Keratinocyte (primary cell): ENCODE measurements around the gene GPATCH4. TPM values are rescaled to one million over a fixed set of nuclear protein-coding genes. Genes with fewer than 3 reads are reported as not detected.
A peak's percentile ranks its signal among the peaks of the same experiment; 100 is the strongest.

Experiments
- DNase-seq: peaks from one replicate; pipeline ENCODE4 v3.0.0-alpha.2; 2011; ENCODE audit warnings: low read depth, missing footprints, low spot score
- FAIRE-seq: peaks from 2 replicates; lab custom pipeline; 2011; peaks lifted over from hg19 to GRCh38; lab: Jason Lieb, UNC
- H2AFZ ChIP-seq: 2 replicates; pipeline ENCODE4 v1.6.0; 2012; ENCODE audit warnings: low read length, control low read depth, inconsistent platforms; ENCODE audit not compliant: control insufficient read depth
- H3K27ac ChIP-seq: 2 replicates; pipeline ENCODE4 v1.5.1; 2011; ENCODE audit warnings: low read length; ENCODE audit not compliant: control insufficient read depth, insufficient read depth
- H3K27me3 ChIP-seq: 3 replicates; pipeline ENCODE4 v1.6.0; 2011; ENCODE audit warnings: low read length; ENCODE audit not compliant: control insufficient read depth, insufficient read depth; ENCODE audit errors: extremely low read depth
- H3K36me3 ChIP-seq, 2 experiments: 2 replicates in 1 of 2; 3 replicates in 1 of 2; pipeline ENCODE4 v1.5.1; 2011; ENCODE audit warnings: low read length in 2 of 2, mild to moderate bottlenecking in 1 of 2; ENCODE audit not compliant: control insufficient read depth in 2 of 2, insufficient read depth in 2 of 2; ENCODE audit errors: extremely low read depth in 1 of 2
- H3K4me1 ChIP-seq: 3 replicates; pipeline ENCODE4 v1.5.1; 2011; ENCODE audit warnings: low read length; ENCODE audit not compliant: control insufficient read depth, insufficient read depth; ENCODE audit errors: extremely low read depth
- H3K4me2 ChIP-seq: 3 replicates; pipeline ENCODE4 v1.6.0; 2011; ENCODE audit warnings: low read depth, low read length; ENCODE audit not compliant: control insufficient read depth, insufficient read depth; ENCODE audit errors: extremely low read depth
- H3K4me3 ChIP-seq, 3 experiments: fragments of 200-600 bp in 1 of 3; sonication (generic) in 1 of 3; 2 replicates in 2 of 3; 3 replicates in 1 of 3; pipeline ENCODE4 v1.5.1; 2011 to 2016; ENCODE audit warnings: low read length in 3 of 3, mild to moderate bottlenecking in 3 of 3, control low read depth in 2 of 3, inconsistent platforms in 1 of 3, low read depth in 1 of 3, mixed read lengths in 1 of 3, mixed run types in 1 of 3, moderate library complexity in 1 of 3; ENCODE audit not compliant: control insufficient read depth in 2 of 3, insufficient read depth in 2 of 3; ENCODE audit errors: extremely low read depth in 1 of 3
- H3K79me2 ChIP-seq: 2 replicates; pipeline ENCODE4 v1.6.0; 2012; ENCODE audit warnings: low read length; ENCODE audit not compliant: control insufficient read depth, insufficient read depth
- H3K9ac ChIP-seq: 3 replicates; pipeline ENCODE4 v1.6.0; 2011; ENCODE audit warnings: low read length; ENCODE audit not compliant: control insufficient read depth, insufficient read depth; ENCODE audit errors: extremely low read depth
- H3K9me1 ChIP-seq: 3 replicates; pipeline ENCODE4 v1.6.0; 2011; ENCODE audit warnings: low read length; ENCODE audit not compliant: control insufficient read depth, insufficient read depth; ENCODE audit errors: extremely low read depth
- H3K9me3 ChIP-seq: 2 replicates; pipeline ENCODE4 v1.5.1; 2012; ENCODE audit warnings: low read depth, low read length; ENCODE audit not compliant: control insufficient read depth
- H4K20me1 ChIP-seq: 3 replicates; pipeline ENCODE4 v1.6.0; 2011; ENCODE audit warnings: low read length; ENCODE audit not compliant: control insufficient read depth, insufficient read depth; ENCODE audit errors: extremely low read depth
- CTCF ChIP-seq, 3 experiments: IDR thresholded peaks in 1 of 3; conservative IDR thresholded peaks in 1 of 3; optimal IDR thresholded peaks in 1 of 3; 2 replicates in 2 of 3; 3 replicates in 1 of 3; pipeline versions ENCODE3 to v1.5.1; 2011; ENCODE audit warnings: low read length in 3 of 3, mild to moderate bottlenecking in 3 of 3, moderate library complexity in 2 of 3, control low read depth in 1 of 3, inconsistent platforms in 1 of 3; ENCODE audit not compliant: insufficient read depth in 2 of 3; ENCODE audit errors: extremely low read depth in 1 of 3
- EZH2 ChIP-seq: IDR thresholded peaks from one replicate; pipeline ENCODE4 v1.6.1; 2012; ENCODE audit warnings: inconsistent platforms, mild to moderate bottlenecking, low read length, moderate library complexity
- dilution Hi-C: fragments of 300-500 bp; cut with MboI; formaldehyde crosslinking; loops from one replicate; pipeline ENCODE4 v1.7.0; 2020; ENCODE audit warnings: low sequenced_read_pairs; ENCODE audit not compliant: extremely low pct_ligation_motif_present
- polyA plus RNA-seq, 5 experiments: library from polyadenylated mRNA; depleted of rRNA in 3 of 5; stranded (reverse) in 3 of 5; stranded (forward) in 1 of 5; unstranded in 1 of 5; fragments of >200 nt; gene quantifications; 1 replicate in 1 of 5; 2 replicates in 3 of 5; 3 replicates in 1 of 5; pipeline versions ENCODE4 v1.2.1 to v1.2.3, GENCODE V29; 2011 to 2012; ENCODE audit warnings: missing spikeins in 2 of 5, low read depth in 1 of 5, low replicate concordance in 1 of 5

The GPATCH4 gene
- polyA plus RNA-seq, 1 donor (not counting 4 experiments of a cell fraction or from before 2014, with no cell fraction given) = 43.5 TPM

- Histone ChIP-seq H4K20me1 (no peaks in the 10 kb centered on the region), H3K4me1 (no peaks in the 10 kb centered on the region), H3K9me1 (no peaks in the 10 kb centered on the region), H3K9ac (no peak overlapping the region), H3K4me3 (peak overlapping the region in 1 of 3 experiments; percentile 20), H3K79me2 (no peaks in the 10 kb centered on the region), H3K4me2 (peak overlapping the region; percentile 41), H3K27me3 (peaks cover 34% of the 10 kb centered on the region), H2AFZ (no peak overlapping the region), H3K9me3 (no peaks in the 10 kb centered on the region), H3K36me3 (no peaks in the 10 kb centered on the region), H3K27ac (no peak overlapping the region)
- DNase-seq (no peak), FAIRE-seq (no peak)
- dilution Hi-C loops = no loop called here
- peak; percentile 72 to 93 (median 85) for TF ChIP-seq CTCF (optimal IDR thresholded peaks at IDR 0.05 in 1 of 3, IDR thresholded peaks at IDR 0.05 in 1 of 3, conservative IDR thresholded peaks at IDR 0.05 in 1 of 3; ENCODE audit: extremely low read depth in 1 of 3, insufficient read depth in 2 of 3, low read length in 3 of 3)
- TF ChIP-seq EZH2 = peak; percentile 90
Observed at GRCh38 chr1:156625436-156626078, 24.3 kb upstream of the GPATCH4 start.

- dilution Hi-C loops = no loop called here
- no peak overlapping the region for H3K27ac ChIP-seq
Observed at GRCh38 chr1:156624814-156625435, 23.6 kb upstream of the GPATCH4 start.

More at GRCh38 chr1:156624814-156625435, 23.6 kb upstream of the GPATCH4 start:
- Histone ChIP-seq H3K4me3 (no peak overlapping the region), H4K20me1 (no peaks in the 10 kb centered on the region), H3K4me2 (peak overlapping the region; percentile 66), H3K36me3 (no peaks in the 10 kb centered on the region), H3K9ac (no peak overlapping the region), H3K9me1 (no peaks in the 10 kb centered on the region), H3K27me3 (peaks cover 36% of the 10 kb centered on the region), H3K79me2 (no peaks in the 10 kb centered on the region), H3K9me3 (no peaks in the 10 kb centered on the region), H2AFZ (no peak overlapping the region), H3K4me1 (no peaks in the 10 kb centered on the region)
- DNase-seq (no peak), FAIRE-seq (no peak)
- TF ChIP-seq CTCF (optimal IDR thresholded peaks at IDR 0.05 in 1 of 3, IDR thresholded peaks at IDR 0.05 in 1 of 3, conservative IDR thresholded peaks at IDR 0.05 in 1 of 3; ENCODE audit: extremely low read depth in 1 of 3, insufficient read depth in 2 of 3, low read length in 3 of 3) (no peak), EZH2 (peak; percentile 46)
